HepG2 (cell line): ENCODE measurements around the gene OAF. TPM values are rescaled to one million over a fixed set of nuclear protein-coding genes. Genes with fewer than 3 reads are reported as not detected.

Experiments used
- CHCHD3 ChIP-seq: sonication (generic); formaldehyde crosslinking; IDR thresholded peaks from 2 replicates; pipeline ENCODE4 v1.8.0; 2022; ENCODE audit warnings: mild to moderate bottlenecking, missing genetic modification reagents, moderate library complexity
- CHD4 ChIP-seq: fragments of 200-600 bp; sonication (generic); IDR thresholded peaks from 2 replicates; pipeline ENCODE4 v1.7.0; 2017; ENCODE audit warnings: mild to moderate bottlenecking, low read length, borderline replicate concordance
- DBP ChIP-seq: sonication (generic); formaldehyde crosslinking; IDR thresholded peaks from 2 replicates; pipeline ENCODE4 v1.4.0; 2020; ENCODE audit warnings: missing genetic modification reagents; ENCODE audit errors: not compliant biosample characterization
- ELK4 ChIP-seq: sonication (generic); formaldehyde crosslinking; IDR thresholded peaks from 2 replicates; pipeline ENCODE4 v1.9.0; 2021; ENCODE audit warnings: missing genetic modification reagents, borderline replicate concordance
- FOXP4 ChIP-seq: sonication (generic); formaldehyde crosslinking; IDR thresholded peaks from 2 replicates; pipeline ENCODE4 v1.4.0; 2020; ENCODE audit warnings: missing genetic modification reagents
- GATAD2A ChIP-seq: IDR thresholded peaks from 2 replicates; pipeline ENCODE4 v1.6.1; 2016
- POLR2A ChIP-seq, 2 experiments: IDR thresholded peaks; 2 replicates each; pipeline ENCODE4 v1.6.1; 2011; ENCODE audit warnings: low read depth in 2 of 2, low read length in 2 of 2, mild to moderate bottlenecking in 1 of 2, moderate library complexity in 1 of 2; ENCODE audit not compliant: insufficient read depth in 1 of 2
- PREB ChIP-seq: sonication (generic); formaldehyde crosslinking; IDR thresholded peaks from 2 replicates; pipeline ENCODE4 v1.4.0; 2020; ENCODE audit warnings: missing genetic modification reagents
- REPIN1 ChIP-seq: sonication (generic); formaldehyde crosslinking; IDR thresholded peaks from 2 replicates; pipeline ENCODE4 v1.8.0; 2022; ENCODE audit warnings: missing genetic modification reagents, low read depth, mild to moderate bottlenecking, borderline replicate concordance
- RERE ChIP-seq: IDR thresholded peaks from 2 replicates; pipeline ENCODE4 v1.6.1; 2016; ENCODE audit warnings: low read depth, missing genetic modification reagents, missing compliant biosample characterization
- RNF2 ChIP-seq: fragments of 450-650 bp; conservative IDR thresholded peaks from 2 replicates; pipeline ENCODE4 v1.6.1; 2016; ENCODE audit warnings: low read depth
- SIX1 ChIP-seq: sonication (generic); formaldehyde crosslinking; IDR thresholded peaks from 2 replicates; pipeline ENCODE4 v1.4.0; 2020; ENCODE audit warnings: missing genetic modification reagents, borderline replicate concordance
- SMAD3 ChIP-seq: sonication (generic); formaldehyde crosslinking; IDR thresholded peaks from 2 replicates; pipeline ENCODE4 v1.4.0; 2020; ENCODE audit warnings: missing genetic modification reagents
- ZKSCAN8 ChIP-seq: IDR thresholded peaks from 2 replicates; pipeline ENCODE4 v1.6.1; 2016; ENCODE audit warnings: borderline replicate concordance, missing genetic modification reagents, missing compliant biosample characterization
- ZNF232 ChIP-seq: sonication (generic); formaldehyde crosslinking; IDR thresholded peaks from 2 replicates; pipeline ENCODE4 v1.4.0; 2020; ENCODE audit warnings: missing genetic modification reagents, borderline replicate concordance
- ZNF296 ChIP-seq: sonication (generic); formaldehyde crosslinking; conservative IDR thresholded peaks from 2 replicates; pipeline ENCODE4 v1.5.0; 2020; ENCODE audit warnings: mild to moderate bottlenecking, missing genetic modification reagents
- ZNF460 ChIP-seq: sonication (generic); formaldehyde crosslinking; IDR thresholded peaks from 2 replicates; pipeline ENCODE4 v1.5.1; 2020; ENCODE audit warnings: missing genetic modification reagents, mild to moderate bottlenecking, borderline replicate concordance
- ZNF598 ChIP-seq: sonication (generic); formaldehyde crosslinking; IDR thresholded peaks from 2 replicates; pipeline ENCODE4 v1.5.1; 2020; ENCODE audit warnings: mild to moderate bottlenecking, missing genetic modification reagents, borderline replicate concordance
- ZNF746 ChIP-seq: sonication (generic); formaldehyde crosslinking; IDR thresholded peaks from 2 replicates; pipeline ENCODE4 v1.8.0; 2022; ENCODE audit warnings: mild to moderate bottlenecking, missing genetic modification reagents
- ZNF792 ChIP-seq: IDR thresholded peaks from 2 replicates; pipeline ENCODE4 v1.6.1; 2016
- ZSCAN12 ChIP-seq: sonication (generic); formaldehyde crosslinking; IDR thresholded peaks from 2 replicates; pipeline ENCODE4 v1.9.0; 2021; ENCODE audit warnings: mild to moderate bottlenecking, missing genetic modification reagents
- polyA plus RNA-seq, 8 experiments: library from polyadenylated mRNA; depleted of rRNA in 3 of 8; stranded (reverse) in 7 of 8; unstranded in 1 of 8; fragments of >200 nt; fragmentation: Illumina TruSeq in 4 of 8; extraction: Trizol in 4 of 8; gene quantifications; 2 replicates each; pipeline versions ENCODE4 v1.2.1 to v1.2.3, GENCODE V29; 2011 to 2016; ENCODE audit warnings: low read depth in 4 of 8, missing spikeins in 1 of 8, mixed read lengths in 1 of 8; ENCODE audit not compliant: insufficient read depth in 1 of 8
- total RNA-seq, 5 experiments: library from RNA; depleted of rRNA; stranded (reverse); fragments of >200 nt; fragmentation: Illumina TruSeq; extraction: Trizol; gene quantifications; 2 replicates each; pipeline ENCODE4 v1.2.3, GENCODE V29; 2016; ENCODE audit warnings: low read depth in 1 of 5

The OAF gene
- total and polyA plus RNA-seq, 2 of the 13 experiments (the other 11 are each of a cell fraction or from before 2014, with no cell fraction given), result 63.7 to 94.6 TPM

GRCh38 chr11:120235024-120235628, 24.3 kb downstream of the OAF start (continued):
- TF ChIP-seq ZNF460 (no peak), CHCHD3 (no peak), SIX1 (CRISPR knock-in tag) (no peak), SMAD3 (CRISPR knock-in tag) (no peak), RERE (CRISPR knock-in tag) (no peak), CHD4 (no peak), ZNF296 (CRISPR knock-in tag) (no peak), FOXP4 (no peak), DBP (CRISPR knock-in tag) (no peak), REPIN1 (CRISPR knock-in tag) (no peak), ZNF746 (CRISPR knock-in tag) (no peak), ELK4 (CRISPR knock-in tag) (no peak; the same call in 1 of the 2 replicates), PREB (no peak), ZNF232 (CRISPR knock-in tag) (no peak), GATAD2A (CRISPR knock-in tag) (no peak), ZNF598 (CRISPR knock-in tag) (no peak), ZKSCAN8 (CRISPR knock-in tag) (no peak), POLR2A (IDR thresholded peaks at IDR 0.05; ENCODE audit: insufficient read depth in 1 of 2, low read depth in 2 of 2, low read length in 2 of 2) (no peak), RNF2 (0 out of 2 replicates have a peak, but pooled peaks have one; percentile 21), ZSCAN12 (CRISPR knock-in tag) (no peak), ZNF792 (0 out of 2 replicates have a peak, but pooled peaks have one; percentile 34)
